Activated T-helper 17 cell treated with anti-CD3 and anti-CD28 coated beads, Interleukin-2, amount 50 U/mL, for 72 hours (primary cell): ENCODE results near the gene TEAD1. TPM values are rescaled to one million over a fixed set of nuclear protein-coding genes. Genes with fewer than 3 reads are reported as not detected.
"Not testable (repeated sequence)": the region's sequence is repeated elsewhere in the genome, so short reads cannot be mapped to it uniquely, and the experiment has no call there.

ENCODE experiments used
- ATAC-seq: fragments of 150-1000 bp; cut with Tn5 transposase; replicated peaks from 2 replicates; pipeline ENCODE4 v1.10.0; 2021; ENCODE audit warnings: mild to moderate bottlenecking, moderate library complexity
- H3K27ac Mint-ChIP-seq: one replicate; pipeline ENCODE4 v1.8.0; 2022; ENCODE audit warnings: mixed read lengths
- H3K27me3 Mint-ChIP-seq: one replicate; pipeline ENCODE4 v1.8.0; 2022; ENCODE audit warnings: mixed read lengths
- H3K36me3 Mint-ChIP-seq: one replicate; pipeline ENCODE4 v1.8.0; 2022; ENCODE audit warnings: low read depth, mild to moderate bottlenecking, mixed read lengths
- H3K4me1 Mint-ChIP-seq: one replicate; pipeline ENCODE4 v1.8.0; 2022; ENCODE audit warnings: mixed read lengths
- H3K4me3 Mint-ChIP-seq: one replicate; pipeline ENCODE4 v1.8.0; 2022; ENCODE audit warnings: mild to moderate bottlenecking, mixed read lengths
- H3K9me3 Mint-ChIP-seq: one replicate; pipeline ENCODE4 v1.8.0; 2022; ENCODE audit warnings: mixed read lengths
- total RNA-seq, 2 donors: library from RNA; stranded (reverse); gene quantifications; one replicate each; pipeline ENCODE4 v1.2.3, GENCODE V29; 2022

Gene TEAD1
- total RNA-seq, 2 donors from 2014 or later: 1.2 to 1.6 TPM

- Mint-ChIP-seq H3K27me3 (peaks cover 28% of the 10 kb centered on the region), H3K9me3 (no peaks in the 10 kb centered on the region), H3K4me1 (peaks cover 4% of the 10 kb centered on the region), H3K36me3 (no peaks in the 10 kb centered on the region), H3K4me3 (no peak overlapping the region), H3K27ac (no peak overlapping the region)
- ATAC-seq: no peak
These were observed 185.8 kb downstream of the TEAD1 start for GRCh38 chr11:12859872-12860657.

GRCh38 chr11:12860827-12861226 is 186.6 kb downstream of the TEAD1 start:
- H3K36me3 Mint-ChIP-seq: no peaks in the 10 kb centered on the region
- H3K9me3 Mint-ChIP-seq: no peaks in the 10 kb centered on the region
- H3K4me3 Mint-ChIP-seq: no peak overlapping the region
- H3K4me1 Mint-ChIP-seq: peaks cover 5% of the 10 kb centered on the region
- H3K27me3 Mint-ChIP-seq: peaks cover 30% of the 10 kb centered on the region
- ATAC-seq: no peak
- H3K27ac Mint-ChIP-seq: no peak overlapping the region

- Mint-ChIP-seq H3K4me3 (no peak overlapping the region), H3K4me1 (peaks cover 5% of the 10 kb centered on the region), H3K27me3 (peaks cover 38% of the 10 kb centered on the region), H3K36me3 (no peaks in the 10 kb centered on the region), H3K9me3 (no peaks in the 10 kb centered on the region), H3K27ac (no peak overlapping the region)
- no peak for ATAC-seq
These were observed 188.7 kb downstream of the TEAD1 start for GRCh38 chr11:12862696-12863469.

DNA sequence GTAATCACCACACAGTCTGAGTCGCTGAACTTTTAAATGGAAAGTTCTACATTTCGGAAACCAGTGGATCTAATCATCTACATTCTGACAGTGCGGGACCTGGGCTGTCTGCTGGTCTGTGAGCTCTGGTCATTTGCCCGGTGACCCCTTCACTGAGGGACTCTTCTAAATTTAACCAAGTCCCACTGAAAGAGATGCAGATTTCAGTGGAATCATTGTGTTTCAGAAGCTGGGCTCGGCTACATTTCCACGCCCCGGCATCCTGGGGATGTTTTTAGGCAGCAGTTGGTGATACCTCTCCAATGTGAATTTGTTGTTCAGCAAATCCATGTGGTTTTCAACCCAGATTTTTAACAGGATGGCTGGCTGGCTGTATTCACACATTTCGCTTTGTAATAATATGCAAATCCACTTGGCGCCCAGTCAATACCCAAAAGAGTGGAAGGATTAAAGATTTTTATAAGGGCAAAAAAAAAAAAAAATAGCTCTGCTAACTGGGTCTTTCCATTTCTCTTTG is 189.4 kb downstream of the TEAD1 start:
- H3K4me3 Mint-ChIP-seq: no peak overlapping the region
- peaks cover 39% of the 10 kb centered on the region for H3K27me3 Mint-ChIP-seq
- peaks cover 5% of the 10 kb centered on the region for H3K4me1 Mint-ChIP-seq
- H3K27ac Mint-ChIP-seq: no peak overlapping the region
- no peaks in the 10 kb centered on the region for H3K9me3 Mint-ChIP-seq
- H3K36me3 Mint-ChIP-seq: no peaks in the 10 kb centered on the region
- ATAC-seq: no peak

GRCh38 chr11:12864316-12865156 is 190.3 kb downstream of the TEAD1 start:
- peaks cover 40% of the 10 kb centered on the region for H3K27me3 Mint-ChIP-seq
- no peak overlapping the region for H3K4me3 Mint-ChIP-seq
- H3K36me3 Mint-ChIP-seq: no peaks in the 10 kb centered on the region
- H3K27ac Mint-ChIP-seq: no peak overlapping the region
- no peak for ATAC-seq
- no peaks in the 10 kb centered on the region for H3K9me3 Mint-ChIP-seq
- H3K4me1 Mint-ChIP-seq: peaks cover 5% of the 10 kb centered on the region

- H3K27ac Mint-ChIP-seq: no peak overlapping the region
- peaks cover 38% of the 10 kb centered on the region for H3K27me3 Mint-ChIP-seq
- no peak for ATAC-seq
- peaks cover 5% of the 10 kb centered on the region for H3K4me1 Mint-ChIP-seq
- H3K36me3 Mint-ChIP-seq: no peaks in the 10 kb centered on the region
- H3K4me3 Mint-ChIP-seq: no peak overlapping the region
- no peaks in the 10 kb centered on the region for H3K9me3 Mint-ChIP-seq
These were observed 191.8 kb downstream of the TEAD1 start for GRCh38 chr11:12865863-12866595.

DNA sequence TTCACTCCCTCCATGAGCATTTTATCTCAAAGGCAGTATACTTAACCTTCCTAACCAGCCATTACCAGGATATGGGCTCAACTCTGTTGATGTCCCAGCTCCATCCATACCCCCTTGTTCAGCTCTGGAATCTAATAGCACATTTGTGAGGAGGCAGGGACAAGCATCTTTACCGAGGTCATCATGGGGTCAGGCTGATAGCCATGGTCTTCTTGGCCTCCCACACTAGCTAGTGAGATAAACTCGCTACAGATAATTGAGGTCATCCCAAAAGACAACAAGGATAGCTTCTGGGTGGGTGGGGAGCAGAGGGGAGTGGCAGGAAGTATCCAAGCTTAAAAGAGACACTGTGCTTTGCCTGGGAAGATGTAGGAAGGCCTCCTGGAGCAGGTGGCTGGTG is 193.3 kb downstream of the TEAD1 start:
- Mint-ChIP-seq H3K27ac (no peak overlapping the region), H3K27me3 (peaks cover 41% of the 10 kb centered on the region), H3K4me3 (no peak overlapping the region), H3K9me3 (no peaks in the 10 kb centered on the region), H3K36me3 (no peaks in the 10 kb centered on the region), H3K4me1 (peaks cover 5% of the 10 kb centered on the region)
- no peak for ATAC-seq

DNA sequence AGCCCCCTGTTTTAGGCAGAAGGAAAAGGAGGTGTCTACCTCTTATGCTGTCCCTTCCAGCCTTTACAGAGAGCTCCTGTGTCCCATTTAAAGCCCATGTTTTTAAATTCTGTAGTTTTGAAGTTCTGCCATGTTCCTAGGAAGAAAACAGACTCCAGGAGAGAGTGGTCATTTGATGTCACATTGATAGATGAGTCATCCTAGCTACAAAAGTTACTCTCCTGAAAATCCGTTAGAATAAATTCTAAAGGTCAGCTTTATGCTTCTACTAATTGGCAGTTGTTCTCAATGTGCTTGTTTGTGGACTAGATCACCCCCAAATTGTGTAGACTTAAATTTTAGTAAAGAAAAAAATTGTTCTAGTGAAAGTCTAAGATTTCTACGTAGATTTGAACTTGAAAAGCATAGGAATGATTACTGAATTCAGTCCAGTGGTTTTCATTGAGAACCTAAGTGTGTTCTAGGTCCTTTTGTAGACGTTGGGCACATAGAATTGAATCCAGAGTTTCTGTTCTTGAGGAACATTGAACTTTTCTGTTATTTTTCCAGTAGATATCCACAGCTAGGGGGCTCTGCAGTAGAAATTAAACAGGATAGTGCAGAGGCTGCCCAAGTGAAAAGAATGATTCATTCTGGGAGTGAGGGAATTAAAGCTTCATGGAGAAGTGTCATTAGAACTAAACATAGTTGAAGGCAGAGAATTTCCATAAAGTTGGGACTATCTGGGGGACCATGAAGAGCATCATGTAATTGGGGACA is 194.3 kb downstream of the TEAD1 start:
- no peaks in the 10 kb centered on the region for H3K36me3 Mint-ChIP-seq
- H3K27me3 Mint-ChIP-seq: peaks cover 35% of the 10 kb centered on the region
- no peak overlapping the region for H3K27ac Mint-ChIP-seq
- H3K9me3 Mint-ChIP-seq: no peaks in the 10 kb centered on the region
- no peak for ATAC-seq
- H3K4me1 Mint-ChIP-seq: peaks cover 5% of the 10 kb centered on the region
- no peak overlapping the region for H3K4me3 Mint-ChIP-seq

GRCh38 chr11:12871241-12871640 is 197.0 kb downstream of the TEAD1 start:
- peaks cover 21% of the 10 kb centered on the region for H3K27me3 Mint-ChIP-seq
- H3K9me3 Mint-ChIP-seq: no peaks in the 10 kb centered on the region
- no peaks in the 10 kb centered on the region for H3K36me3 Mint-ChIP-seq
- no peak for ATAC-seq
- no peak overlapping the region for H3K4me3 Mint-ChIP-seq
- H3K27ac Mint-ChIP-seq: no peak overlapping the region
- H3K4me1 Mint-ChIP-seq: no peaks in the 10 kb centered on the region

DNA sequence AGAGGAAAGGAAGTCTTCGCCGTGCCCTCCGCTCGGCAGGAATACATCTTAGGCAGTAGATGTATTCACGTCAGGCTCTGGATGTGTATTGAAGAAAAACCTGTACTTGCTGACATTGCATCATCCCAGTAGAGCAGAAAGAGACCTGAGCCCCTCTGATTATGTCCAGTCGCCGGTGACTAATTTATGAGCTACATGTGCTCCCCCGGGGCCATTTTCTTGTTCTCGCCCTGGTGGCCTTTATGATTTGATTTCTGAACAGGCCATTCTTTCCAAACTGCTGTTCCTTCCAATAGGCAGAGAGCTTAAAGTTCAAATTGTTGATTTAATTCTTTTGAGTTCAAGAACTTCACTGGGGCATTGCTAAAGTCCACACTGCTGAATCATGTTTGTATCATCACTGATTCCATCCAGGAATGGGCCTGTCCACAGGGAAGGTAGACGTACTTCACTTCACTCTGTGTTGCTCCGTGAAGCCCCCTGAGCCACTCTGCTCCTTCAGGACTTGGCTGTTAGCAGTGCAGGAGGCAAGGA is 197.6 kb downstream of the TEAD1 start:
- no peak overlapping the region for H3K27ac Mint-ChIP-seq
- H3K4me1 Mint-ChIP-seq: no peaks in the 10 kb centered on the region

DNA sequence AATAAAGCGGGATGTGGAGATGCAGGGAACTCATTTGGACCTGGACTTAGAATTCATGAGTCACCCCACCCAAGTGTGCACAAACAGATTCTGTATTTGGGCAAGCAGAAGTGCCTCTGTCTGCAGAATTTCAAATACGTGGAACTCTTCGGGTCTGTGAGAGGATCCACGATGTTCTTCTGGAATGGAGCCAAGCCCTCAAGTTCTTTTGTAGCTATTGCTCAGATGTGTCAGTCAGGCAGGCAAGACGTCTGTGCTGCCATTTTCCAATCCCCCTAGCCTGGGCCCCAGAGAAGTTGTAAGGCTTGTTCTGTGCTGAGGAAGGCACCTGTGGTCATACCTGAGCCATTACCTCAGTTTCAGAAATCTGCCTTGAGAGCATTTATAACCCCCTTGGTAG is 202.1 kb downstream of the TEAD1 start:
- no peaks in the 10 kb centered on the region for H3K9me3 Mint-ChIP-seq
- H3K27me3 Mint-ChIP-seq: peaks cover 15% of the 10 kb centered on the region
- no peak for ATAC-seq
- H3K4me1 Mint-ChIP-seq: no peaks in the 10 kb centered on the region
- no peak overlapping the region for H3K27ac Mint-ChIP-seq
- H3K4me3 Mint-ChIP-seq: no peak overlapping the region
- H3K36me3 Mint-ChIP-seq: no peaks in the 10 kb centered on the region

More for the DNA sequence above, 197.6 kb downstream of the TEAD1 start:
- Mint-ChIP-seq H3K9me3 (no peaks in the 10 kb centered on the region), H3K27me3 (peaks cover 25% of the 10 kb centered on the region), H3K4me3 (no peak overlapping the region), H3K36me3 (no peaks in the 10 kb centered on the region)
- ATAC-seq: no peak

GRCh38 chr11:12876988-12877387 is 202.8 kb downstream of the TEAD1 start:
- Mint-ChIP-seq H3K4me1 (no peaks in the 10 kb centered on the region), H3K9me3 (no peaks in the 10 kb centered on the region), H3K27me3 (peaks cover 12% of the 10 kb centered on the region), H3K27ac (no peak overlapping the region), H3K4me3 (no peak overlapping the region), H3K36me3 (no peaks in the 10 kb centered on the region)
- ATAC-seq: no peak

GRCh38 chr11:12877508-12877907 is 203.3 kb downstream of the TEAD1 start:
- H3K4me3 Mint-ChIP-seq, ATAC-seq, H3K9me3 Mint-ChIP-seq, H3K27ac Mint-ChIP-seq, H3K4me1 Mint-ChIP-seq, H3K36me3 Mint-ChIP-seq: not testable (repeated sequence)
- H3K27me3 Mint-ChIP-seq: peaks cover 12% of the 10 kb centered on the region
